BE2C (cell line): Measurements from ENCODE around the gene ETHE1.
"Not testable (repeated sequence)": the region's sequence is repeated elsewhere in the genome, so short reads cannot be mapped to it uniquely, and the experiment has no call there.

Source experiments
- DNase-seq: peaks from one replicate; pipeline ENCODE4 v3.0.0-alpha.2; 2020
- H3K27me3 ChIP-seq: fragments of 250-450 bp; sonication (Bioruptor Pico); 2 replicates; pipeline ENCODE4 v1.5.1; 2020; ENCODE audit warnings: mild to moderate bottlenecking
- H3K36me3 ChIP-seq: fragments of 250-450 bp; sonication (Bioruptor Pico); 2 replicates; pipeline ENCODE4 v1.5.1; 2020; ENCODE audit warnings: mild to moderate bottlenecking
- H3K4me1 ChIP-seq: fragments of 250-450 bp; sonication (Bioruptor Pico); 2 replicates; pipeline ENCODE4 v1.5.1; 2020
- H3K4me3 ChIP-seq: 2 replicates; pipeline ENCODE4 v1.5.1; 2011; ENCODE audit warnings: low read depth, low read length
- H3K9me3 ChIP-seq: fragments of 250-450 bp; sonication (Bioruptor Pico); 2 replicates; pipeline ENCODE4 v1.5.1; 2020
- TF ChIP-seq, protein P1 (sequence below): IDR thresholded peaks from 2 replicates; pipeline ENCODE4 v1.5.1; 2012; ENCODE audit warnings: mild to moderate bottlenecking, low read depth, low read length

ETHE1 gene

GRCh38 chr19:43519436-43520088 is 7.4 kb downstream of the ETHE1 start:
- no peaks in the 10 kb centered on the region for H3K9me3 ChIP-seq
- H3K4me3 ChIP-seq, result no peak overlapping the region
- no peaks in the 10 kb centered on the region for H3K36me3 ChIP-seq
- TF ChIP-seq, protein P1, sequence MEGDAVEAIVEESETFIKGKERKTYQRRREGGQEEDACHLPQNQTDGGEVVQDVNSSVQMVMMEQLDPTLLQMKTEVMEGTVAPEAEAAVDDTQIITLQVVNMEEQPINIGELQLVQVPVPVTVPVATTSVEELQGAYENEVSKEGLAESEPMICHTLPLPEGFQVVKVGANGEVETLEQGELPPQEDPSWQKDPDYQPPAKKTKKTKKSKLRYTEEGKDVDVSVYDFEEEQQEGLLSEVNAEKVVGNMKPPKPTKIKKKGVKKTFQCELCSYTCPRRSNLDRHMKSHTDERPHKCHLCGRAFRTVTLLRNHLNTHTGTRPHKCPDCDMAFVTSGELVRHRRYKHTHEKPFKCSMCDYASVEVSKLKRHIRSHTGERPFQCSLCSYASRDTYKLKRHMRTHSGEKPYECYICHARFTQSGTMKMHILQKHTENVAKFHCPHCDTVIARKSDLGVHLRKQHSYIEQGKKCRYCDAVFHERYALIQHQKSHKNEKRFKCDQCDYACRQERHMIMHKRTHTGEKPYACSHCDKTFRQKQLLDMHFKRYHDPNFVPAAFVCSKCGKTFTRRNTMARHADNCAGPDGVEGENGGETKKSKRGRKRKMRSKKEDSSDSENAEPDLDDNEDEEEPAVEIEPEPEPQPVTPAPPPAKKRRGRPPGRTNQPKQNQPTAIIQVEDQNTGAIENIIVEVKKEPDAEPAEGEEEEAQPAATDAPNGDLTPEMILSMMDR, result peak; percentile 95
- no peaks in the 10 kb centered on the region for H3K4me1 ChIP-seq
- H3K27me3 ChIP-seq, result no peaks in the 10 kb centered on the region
- peak; percentile 86 for DNase-seq

DNA sequence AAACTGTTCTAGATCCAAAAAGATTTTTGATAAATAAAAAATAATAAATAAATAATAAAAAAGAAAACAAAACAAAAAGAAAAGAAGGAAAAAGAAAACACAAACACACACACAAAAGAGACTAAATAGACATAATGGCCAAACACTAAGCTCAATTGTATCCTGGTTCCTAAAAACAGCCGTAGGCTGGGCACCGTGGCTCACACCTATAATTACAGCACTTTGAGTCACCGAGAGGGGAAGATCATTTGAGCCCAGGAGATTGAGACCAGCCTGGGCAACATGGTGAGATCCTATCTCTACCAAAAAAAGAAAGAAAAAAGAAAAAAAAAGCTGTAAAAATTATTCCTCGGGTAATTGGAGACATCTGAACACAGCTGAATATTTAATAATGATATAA is 8.9 kb downstream of the ETHE1 start:
- H3K4me1 ChIP-seq, result no peaks in the 10 kb centered on the region
- DNase-seq, result no peak
- H3K9me3 ChIP-seq, result no peaks in the 10 kb centered on the region
- no peak overlapping the region for H3K4me3 ChIP-seq
- no peaks in the 10 kb centered on the region for H3K27me3 ChIP-seq
- H3K36me3 ChIP-seq, result no peaks in the 10 kb centered on the region
- TF ChIP-seq, protein P1, result no peak

- H3K4me1 ChIP-seq, H3K36me3 ChIP-seq, H3K27me3 ChIP-seq, H3K9me3 ChIP-seq, H3K4me3 ChIP-seq, DNase-seq: not testable (repeated sequence)
These were observed 14.6 kb downstream of the ETHE1 start for GRCh38 chr19:43512399-43512798.

- DNase-seq, result no peak
- H3K9me3 ChIP-seq, result no peaks in the 10 kb centered on the region
- TF ChIP-seq, protein P1, result no peak
These were observed 15.7 kb downstream of the ETHE1 start for GRCh38 chr19:43511324-43511723.

GRCh38 chr19:43510713-43511112 is 16.3 kb downstream of the ETHE1 start:
- H3K4me3 ChIP-seq, result no peak overlapping the region
- no peak for DNase-seq
- H3K4me1 ChIP-seq, result no peaks in the 10 kb centered on the region
- TF ChIP-seq, protein P1, result no peak
- H3K27me3 ChIP-seq, result no peaks in the 10 kb centered on the region
- H3K36me3 ChIP-seq, result no peaks in the 10 kb centered on the region
- H3K9me3 ChIP-seq, result no peaks in the 10 kb centered on the region

More at GRCh38 chr19:43511324-43511723, 15.7 kb downstream of the ETHE1 start:
- H3K36me3 ChIP-seq, result no peaks in the 10 kb centered on the region
- H3K27me3 ChIP-seq, result no peaks in the 10 kb centered on the region
- H3K4me3 ChIP-seq, result no peak overlapping the region
- no peaks in the 10 kb centered on the region for H3K4me1 ChIP-seq

- no peaks in the 10 kb centered on the region for H3K9me3 ChIP-seq
- no peak overlapping the region for H3K4me3 ChIP-seq
- DNase-seq, result no peak
- no peaks in the 10 kb centered on the region for H3K4me1 ChIP-seq
- H3K36me3 ChIP-seq, result no peaks in the 10 kb centered on the region
- TF ChIP-seq, protein P1, result no peak
- no peaks in the 10 kb centered on the region for H3K27me3 ChIP-seq
These were observed 19.1 kb downstream of the ETHE1 start for GRCh38 chr19:43507880-43508279.
